IMR-90 (cell line): ENCODE results near the gene KLK14. TPM values are rescaled to one million over a fixed set of nuclear protein-coding genes. Genes with fewer than 3 reads are reported as not detected.

Source experiments
- ATAC-seq: fragments of 200-7000 bp; cut with Tn5 transposase; 2 replicates; pipeline ENCODE4 v1.9.1; 2020; ENCODE audit warnings: low read depth, mild to moderate bottlenecking, moderate library complexity
- BruUV-seq: library from RNA; stranded (reverse); fragments of 400-500 nt; replicated peaks from 2 replicates; lab custom pipeline; 2021; lab: Mats Ljungman, UMichigan
- CTCF ChIA-PET: fragments of 300-600 bp; formaldehyde crosslinking; extraction: SDS; loops from one replicate; lab custom pipeline; 2021; ENCODE audit warnings: antibody characterized with exemption; lab: Yijun Ruan, JAX
- POLR2A ChIA-PET: fragments of 300-600 bp; sonication (Branson Sonifier 250); formaldehyde crosslinking; loops from one replicate; lab custom pipeline; 2022; ENCODE audit warnings: antibody characterized with exemption; ENCODE audit not compliant: unreplicated experiment; lab: Charles Lee
- DNase-seq: peaks from one replicate; pipeline ENCODE4 v3.0.0; 2013
- H2AFZ ChIP-seq: replicated peaks from 2 replicates; pipeline ENCODE3; 2013; ENCODE audit warnings: low read length, mild to moderate bottlenecking; ENCODE audit not compliant: poor library complexity
- H2AK5ac ChIP-seq: 2 replicates; pipeline ENCODE4 v1.6.1; 2013; ENCODE audit warnings: low read depth, low read length, inconsistent platforms
- H2AK9ac ChIP-seq: replicated peaks from 2 replicates; pipeline ENCODE3; 2013; ENCODE audit warnings: mild to moderate bottlenecking, low read depth, low read length, moderate library complexity; ENCODE audit not compliant: poor library complexity
- H2BK120ac ChIP-seq: 2 replicates; pipeline ENCODE4 v1.6.1; 2013; ENCODE audit warnings: low read depth, low read length, inconsistent platforms
- H2BK15ac ChIP-seq: 3 replicates; pipeline ENCODE4 v1.6.1; 2013; ENCODE audit warnings: low read depth, low read length, inconsistent platforms
- H2BK20ac ChIP-seq: 2 replicates; pipeline ENCODE4 v1.6.1; 2013; ENCODE audit warnings: low read depth, mild to moderate bottlenecking, inconsistent platforms, low read length, moderate library complexity
- H2BK5ac ChIP-seq: 2 replicates; pipeline ENCODE4 v1.6.1; 2013; ENCODE audit warnings: mild to moderate bottlenecking, low read depth, low read length, inconsistent platforms; ENCODE audit not compliant: poor library complexity, severe bottlenecking
- H3K14ac ChIP-seq: replicated peaks from 2 replicates; pipeline ENCODE4 v1.6.1; 2013; ENCODE audit warnings: low read depth, low read length, inconsistent platforms
- H3K18ac ChIP-seq: 2 replicates; pipeline ENCODE4 v1.6.1; 2013; ENCODE audit warnings: low read depth, low read length, control low read depth
- H3K23ac ChIP-seq: 2 replicates; pipeline ENCODE4 v1.6.1; 2013; ENCODE audit warnings: low read depth, low read length, inconsistent platforms
- H3K27ac ChIP-seq: 2 replicates; pipeline ENCODE4 v1.5.1; 2013; ENCODE audit warnings: mild to moderate bottlenecking, control low read depth, low read length; ENCODE audit not compliant: insufficient read depth
- H3K27me3 ChIP-seq: 2 replicates; pipeline ENCODE4 v1.6.1; 2013; ENCODE audit warnings: low read length; ENCODE audit not compliant: control insufficient read depth, insufficient read depth
- H3K36me3 ChIP-seq: 2 replicates; pipeline ENCODE4 v1.6.1; 2013; ENCODE audit warnings: low read length, mixed read lengths; ENCODE audit not compliant: control insufficient read depth, insufficient read depth
- H3K4ac ChIP-seq: 2 replicates; pipeline ENCODE4 v1.6.1; 2013; ENCODE audit warnings: low read depth, low read length, inconsistent platforms
- H3K4me1 ChIP-seq: 2 replicates; pipeline ENCODE4 v1.6.1; 2013; ENCODE audit warnings: low read length, mixed read lengths; ENCODE audit not compliant: control insufficient read depth, insufficient read depth
- H3K4me2 ChIP-seq: 2 replicates; pipeline ENCODE4 v1.6.1; 2013; ENCODE audit warnings: low read depth, mild to moderate bottlenecking, control low read depth, low read length, moderate library complexity
- H3K4me3 ChIP-seq: 2 replicates; pipeline ENCODE4 v1.5.1; 2013; ENCODE audit warnings: low read depth, mild to moderate bottlenecking, control low read depth, low read length, moderate library complexity; ENCODE audit not compliant: insufficient read depth
- H3K56ac ChIP-seq: 2 replicates; pipeline ENCODE4 v1.6.1; 2013; ENCODE audit warnings: low read length, inconsistent platforms; ENCODE audit not compliant: insufficient read depth; ENCODE audit errors: extremely low read depth
- H3K79me1 ChIP-seq, 2 experiments: 2 replicates each; pipeline ENCODE4 v1.6.1; 2013; ENCODE audit warnings: low read length in 2 of 2, inconsistent platforms in 1 of 2, low read depth in 1 of 2
- H3K9ac ChIP-seq: 2 replicates; pipeline ENCODE4 v1.6.1; 2013; ENCODE audit warnings: low read depth, low read length, control low read depth
- H3K9me1 ChIP-seq: 2 replicates; pipeline ENCODE4 v1.6.1; 2013; ENCODE audit warnings: low read length, inconsistent platforms; ENCODE audit not compliant: insufficient read depth
- H3K9me3 ChIP-seq: 2 replicates; pipeline ENCODE4 v1.6.1; 2013; ENCODE audit warnings: low read length; ENCODE audit not compliant: control insufficient read depth, insufficient read depth
- H4K20me1 ChIP-seq: 2 replicates; pipeline ENCODE4 v1.6.1; 2013; ENCODE audit warnings: low read length, inconsistent platforms; ENCODE audit not compliant: insufficient read depth
- H4K5ac ChIP-seq: 2 replicates; pipeline ENCODE4 v1.6.1; 2013; ENCODE audit warnings: mild to moderate bottlenecking, low read depth, low read length, control low read depth
- H4K8ac ChIP-seq, 2 experiments: 2 replicates each; pipeline ENCODE4 v1.6.1; 2013; ENCODE audit warnings: low read depth in 2 of 2, low read length in 2 of 2, control low read depth in 1 of 2, inconsistent platforms in 1 of 2
- H4K91ac ChIP-seq: 2 replicates; pipeline ENCODE4 v1.6.1; 2013; ENCODE audit warnings: low read depth, low read length, inconsistent platforms; ENCODE audit not compliant: insufficient read depth
- BHLHE40 ChIP-seq: fragments of 150-350 bp; IDR thresholded peaks from 2 replicates; pipeline ENCODE4 v1.6.1; 2016; ENCODE audit warnings: mild to moderate bottlenecking, low read depth, low read length
- CEBPB ChIP-seq: IDR thresholded peaks from 2 replicates; pipeline ENCODE4 v1.6.1; 2012; ENCODE audit warnings: low read depth, low read length, improper control_type of control experiment
- CHD1 ChIP-seq: IDR thresholded peaks from 2 replicates; pipeline ENCODE4 v1.6.1; 2012; ENCODE audit warnings: low read depth, low read length, improper control_type of control experiment
- FOS ChIP-seq: fragments of 150-350 bp; IDR thresholded peaks from 2 replicates; pipeline ENCODE4 v1.6.1; 2016; ENCODE audit warnings: low read depth, low read length
- MAFK ChIP-seq: IDR thresholded peaks from 2 replicates; pipeline ENCODE4 v1.6.1; 2012; ENCODE audit warnings: low read depth, low read length, improper control_type of control experiment
- MAZ ChIP-seq: IDR thresholded peaks from 2 replicates; pipeline ENCODE4 v1.6.1; 2012; ENCODE audit warnings: low read depth, mild to moderate bottlenecking, low read length, improper control_type of control experiment, moderate library complexity, borderline replicate concordance
- MXI1 ChIP-seq: IDR thresholded peaks from 2 replicates; pipeline ENCODE4 v1.6.1; 2012; ENCODE audit warnings: low read depth, mild to moderate bottlenecking, low read length, moderate library complexity, borderline replicate concordance
- NFE2L2 ChIP-seq: fragments of 150-350 bp; IDR thresholded peaks from 2 replicates; pipeline ENCODE4 v1.6.1; 2016; ENCODE audit warnings: low read depth, mild to moderate bottlenecking, low read length
- POLR2A ChIP-seq: IDR thresholded peaks from 2 replicates; pipeline ENCODE4 v1.6.1; 2012; ENCODE audit warnings: mild to moderate bottlenecking, low read depth, low read length
- RAD21 ChIP-seq: IDR thresholded peaks from 2 replicates; pipeline ENCODE4 v1.6.1; 2012; ENCODE audit warnings: low read length, improper control_type of control experiment
- RCOR1 ChIP-seq: IDR thresholded peaks from 2 replicates; pipeline ENCODE4 v1.6.1; 2012; ENCODE audit warnings: mild to moderate bottlenecking, low read length, improper control_type of control experiment; ENCODE audit not compliant: insufficient replicate concordance
- SMC3 ChIP-seq: fragments of 150-350 bp; IDR thresholded peaks from 2 replicates; pipeline ENCODE4 v1.6.1; 2016; ENCODE audit warnings: low read depth, mild to moderate bottlenecking, antibody characterized with exemption, low read length, moderate library complexity
- WGBS, 2 experiments: methylation state at CpG; one replicate each; pipeline versions ENCODE4 v1.1.5 to v1.1.7; 2013; ENCODE audit warnings: missing lambda C conversion rate in 2 of 2; ENCODE audit not compliant: insufficient read length in 1 of 2; ENCODE audit errors: extremely low coverage in 2 of 2; 5-methylcytosine and 5-hydroxymethylcytosine counted together
- dilution Hi-C: fragments of 300-500 bp; cut with HindIII; formaldehyde crosslinking; loops from one replicate; pipeline ENCODE4 v1.14.3; 2018; ENCODE audit warnings: low sequenced_read_pairs; ENCODE audit not compliant: unreplicated experiment
- in situ Hi-C: fragments of 300-500 bp; cut with MboI; formaldehyde crosslinking; loops from 3 replicates; pipeline ENCODE4 v1.14.3; 2019; ENCODE audit warnings: low sequenced_read_pairs, inconsistent platforms, mixed read lengths
- intact Hi-C: fragments of 100-400 bp; cut with micrococcal nuclease; formaldehyde crosslinking; loops from 2 replicates; pipeline ENCODE4 v1.10.0; 2022
- polyA plus RNA-seq, 3 experiments: library from polyadenylated mRNA; depleted of rRNA; stranded (reverse); fragments of >200 nt; gene quantifications; 2 replicates each; pipeline ENCODE4 v1.2.3, GENCODE V29; 2012; ENCODE audit warnings: low replicate concordance in 1 of 3
- total RNA-seq: library from RNA; depleted of rRNA; stranded (reverse); fragments of >200 nt; gene quantifications from 2 replicates; pipeline ENCODE4 v1.2.3, GENCODE V29; 2012
- TF ChIP-seq, protein P1 (sequence below): fragments of 150-350 bp; IDR thresholded peaks from 2 replicates; pipeline ENCODE4 v1.6.1; 2016; ENCODE audit warnings: low read depth, mild to moderate bottlenecking, low read length, moderate library complexity, borderline replicate concordance
- TF ChIP-seq, protein P2 (sequence below): fragments of 150-350 bp; IDR thresholded peaks from 2 replicates; pipeline ENCODE4 v1.6.1; 2017; ENCODE audit warnings: mild to moderate bottlenecking, antibody characterized with exemption, low read length, low read depth

The KLK14 gene
- total and polyA plus RNA-seq, 2 of the 4 experiments (the other 2 are of a cell fraction) = not detected

DNA sequence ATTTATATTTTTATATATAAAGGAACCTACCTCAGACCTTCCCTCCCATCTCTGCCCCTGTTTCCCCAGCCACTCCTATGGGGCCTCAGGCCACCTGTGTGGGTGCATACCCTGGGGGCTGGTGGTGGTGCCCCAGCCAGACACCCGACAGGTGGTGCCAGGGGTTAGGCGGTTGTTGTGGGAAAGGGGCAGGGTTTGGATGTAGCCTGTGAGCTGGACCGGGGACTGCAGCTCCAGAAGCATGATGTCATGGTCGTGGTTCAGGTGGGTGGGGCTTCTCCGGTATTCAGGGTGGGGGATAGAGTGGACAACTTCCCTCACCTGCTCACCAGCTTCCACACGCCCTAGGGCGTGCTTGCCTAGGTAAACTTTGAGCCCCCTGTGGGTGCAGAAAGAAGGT is 23.0 kb downstream of the KLK14 start:
- Histone ChIP-seq H4K20me1 (no peaks in the 10 kb centered on the region), H3K14ac (no peak overlapping the region), H2BK15ac (no peak overlapping the region), H2AFZ (no peak overlapping the region), H2BK20ac (no peak overlapping the region), H3K36me3 (no peaks in the 10 kb centered on the region), H2AK5ac (no peak overlapping the region), H3K27me3 (no peaks in the 10 kb centered on the region), H2AK9ac (no peak overlapping the region), H3K9me3 (no peaks in the 10 kb centered on the region), H3K9ac (no peak overlapping the region), H2BK120ac (no peak overlapping the region), H3K79me1 (no peaks in the 10 kb centered on the region), H3K18ac (no peak overlapping the region), H3K4me2 (no peak overlapping the region), H4K8ac (no peak overlapping the region), H4K91ac (no peak overlapping the region), H4K5ac (no peak overlapping the region), H3K4me3 (no peak overlapping the region), H3K56ac (no peak overlapping the region), H3K9me1 (no peaks in the 10 kb centered on the region), H3K23ac (no peak overlapping the region), H2BK5ac (no peak overlapping the region), H3K4me1 (no peaks in the 10 kb centered on the region), H3K27ac (no peak overlapping the region), H3K4ac (no peak overlapping the region)
- dilution Hi-C loops = no loop called here
- ChIA-PET POLR2A (no interaction called here), CTCF (no interaction called here)
- DNase-seq (no peak), ATAC-seq (no peak)
- BruUV-seq = no TSS peak
- in situ Hi-C loops = no loop called here
- intact Hi-C loops = no loop called here
- WGBS, 2 experiments = no CpG with 5 or more reads among the region's 7 CpGs
- TF ChIP-seq BHLHE40 = no peak
- no peak for TF ChIP-seq POLR2A
- TF ChIP-seq RAD21 = no peak
- no peak for TF ChIP-seq SMC3
- TF ChIP-seq, protein P1, sequence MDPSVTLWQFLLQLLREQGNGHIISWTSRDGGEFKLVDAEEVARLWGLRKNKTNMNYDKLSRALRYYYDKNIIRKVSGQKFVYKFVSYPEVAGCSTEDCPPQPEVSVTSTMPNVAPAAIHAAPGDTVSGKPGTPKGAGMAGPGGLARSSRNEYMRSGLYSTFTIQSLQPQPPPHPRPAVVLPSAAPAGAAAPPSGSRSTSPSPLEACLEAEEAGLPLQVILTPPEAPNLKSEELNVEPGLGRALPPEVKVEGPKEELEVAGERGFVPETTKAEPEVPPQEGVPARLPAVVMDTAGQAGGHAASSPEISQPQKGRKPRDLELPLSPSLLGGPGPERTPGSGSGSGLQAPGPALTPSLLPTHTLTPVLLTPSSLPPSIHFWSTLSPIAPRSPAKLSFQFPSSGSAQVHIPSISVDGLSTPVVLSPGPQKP = no peak
- no peak for TF ChIP-seq MAZ
- TF ChIP-seq RCOR1 = no peak
- TF ChIP-seq NFE2L2 = no peak
- no peak for TF ChIP-seq MAFK
- TF ChIP-seq CEBPB = no peak
- TF ChIP-seq, protein P2, sequence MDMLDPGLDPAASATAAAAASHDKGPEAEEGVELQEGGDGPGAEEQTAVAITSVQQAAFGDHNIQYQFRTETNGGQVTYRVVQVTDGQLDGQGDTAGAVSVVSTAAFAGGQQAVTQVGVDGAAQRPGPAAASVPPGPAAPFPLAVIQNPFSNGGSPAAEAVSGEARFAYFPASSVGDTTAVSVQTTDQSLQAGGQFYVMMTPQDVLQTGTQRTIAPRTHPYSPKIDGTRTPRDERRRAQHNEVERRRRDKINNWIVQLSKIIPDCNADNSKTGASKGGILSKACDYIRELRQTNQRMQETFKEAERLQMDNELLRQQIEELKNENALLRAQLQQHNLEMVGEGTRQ = no peak
- no peak for TF ChIP-seq FOS
- TF ChIP-seq MXI1 = no peak
- TF ChIP-seq CHD1 = no peak
